Activated CD4-positive, alpha-beta memory T cell treated with anti-CD3 and anti-CD28 coated beads, Interleukin-2, amount 10 ng/mL, durations not matched to agents 7 days and 5 days (primary cell): ENCODE data around the gene RASGEF1C. TPM values are rescaled to one million over a fixed set of nuclear protein-coding genes. Genes with fewer than 3 reads are reported as not detected.

Source experiments
- CTCF ChIA-PET: fragments of 350-600 bp; sonication (Branson Sonifier 250); formaldehyde crosslinking; loops from one replicate; lab custom pipeline; 2021; ENCODE audit warnings: antibody characterized with exemption, inconsistent platforms; lab: Charles Lee
- POLR2A ChIA-PET: fragments of 350-600 bp; sonication (Branson Sonifier 250); formaldehyde crosslinking; loops from one replicate; lab custom pipeline; 2021; ENCODE audit warnings: antibody characterized with exemption; lab: Charles Lee
- DNase-seq: peaks from one replicate; pipeline ENCODE4 v3.0.0-alpha.2; 2020
- H3K27ac Mint-ChIP-seq: one replicate; pipeline ENCODE4 v1.8.0; 2021; ENCODE audit warnings: mild to moderate bottlenecking, mixed read lengths
- H3K27me3 Mint-ChIP-seq: one replicate; pipeline ENCODE4 v1.8.0; 2021; ENCODE audit warnings: mixed read lengths
- H3K36me3 Mint-ChIP-seq: one replicate; pipeline ENCODE4 v1.8.0; 2021; ENCODE audit warnings: low read depth, mixed read lengths
- H3K4me1 Mint-ChIP-seq: one replicate; pipeline ENCODE4 v1.8.0; 2021; ENCODE audit warnings: mixed read lengths
- H3K4me3 Mint-ChIP-seq: one replicate; pipeline ENCODE4 v1.8.0; 2021; ENCODE audit warnings: mild to moderate bottlenecking, mixed read lengths
- H3K9me3 Mint-ChIP-seq: one replicate; pipeline ENCODE4 v1.8.0; 2021; ENCODE audit warnings: mixed read lengths
- total RNA-seq, 2 experiments: library from RNA; stranded (reverse); gene quantifications; one replicate each; pipeline ENCODE4 v1.2.3, GENCODE V29; 2021

The RASGEF1C gene
- total RNA-seq, 2 experiments from 2014 or later: not detected

DNA sequence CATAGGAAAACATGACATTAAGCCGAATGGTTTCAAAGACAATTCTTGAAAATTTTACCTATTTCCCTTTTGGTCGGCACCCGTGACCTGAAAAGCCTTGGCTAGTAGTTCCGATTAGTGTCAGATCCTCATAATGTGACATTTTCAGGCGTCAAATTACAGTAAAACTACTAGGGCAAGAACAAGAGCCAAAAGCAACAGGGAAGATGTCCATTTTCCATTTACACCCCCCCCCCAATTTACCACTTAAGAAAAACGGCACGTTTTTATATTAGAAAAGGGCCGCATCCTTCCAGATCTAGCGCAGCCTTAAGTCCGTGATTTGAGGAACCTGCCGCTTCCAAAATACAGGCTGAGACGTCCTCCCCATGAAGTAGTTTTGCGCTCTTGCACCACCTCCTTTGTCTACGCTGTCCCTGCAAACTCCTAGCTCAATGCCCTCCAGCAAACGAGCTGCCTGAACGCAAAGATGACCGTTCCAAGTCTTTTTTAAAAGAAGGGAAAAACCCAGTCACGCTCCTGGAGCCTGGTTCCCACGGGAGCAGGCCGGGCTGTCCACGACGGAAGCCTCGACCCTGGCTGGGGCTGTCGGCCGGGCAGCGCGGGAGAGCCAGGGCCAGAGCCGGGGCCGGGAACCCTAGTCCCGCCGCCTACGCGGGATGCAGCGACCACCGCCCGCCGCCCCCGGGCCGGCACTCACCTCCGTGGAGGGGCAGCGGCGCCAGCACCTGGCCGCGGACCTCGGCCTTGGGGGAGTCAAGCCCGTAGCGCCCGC is 138.1 kb downstream of the RASGEF1C start:
- CTCF ChIA-PET: interaction anchor here (0.7 kb wide), 1 partner anchor 260 kb away, joined by 3 read pairs; no protein-coding TSS in a partner anchor
- POLR2A ChIA-PET: no interaction called here
- DNase-seq: no peak
- Mint-ChIP-seq H3K27ac (no peak overlapping the region), H3K9me3 (peaks cover 4% of the 10 kb centered on the region), H3K27me3 (peaks cover 27% of the 10 kb centered on the region), H3K4me1 (peaks cover 18% of the 10 kb centered on the region), H3K36me3 (peaks cover 2% of the 10 kb centered on the region), H3K4me3 (peak overlapping the region; percentile 69)

DNA sequence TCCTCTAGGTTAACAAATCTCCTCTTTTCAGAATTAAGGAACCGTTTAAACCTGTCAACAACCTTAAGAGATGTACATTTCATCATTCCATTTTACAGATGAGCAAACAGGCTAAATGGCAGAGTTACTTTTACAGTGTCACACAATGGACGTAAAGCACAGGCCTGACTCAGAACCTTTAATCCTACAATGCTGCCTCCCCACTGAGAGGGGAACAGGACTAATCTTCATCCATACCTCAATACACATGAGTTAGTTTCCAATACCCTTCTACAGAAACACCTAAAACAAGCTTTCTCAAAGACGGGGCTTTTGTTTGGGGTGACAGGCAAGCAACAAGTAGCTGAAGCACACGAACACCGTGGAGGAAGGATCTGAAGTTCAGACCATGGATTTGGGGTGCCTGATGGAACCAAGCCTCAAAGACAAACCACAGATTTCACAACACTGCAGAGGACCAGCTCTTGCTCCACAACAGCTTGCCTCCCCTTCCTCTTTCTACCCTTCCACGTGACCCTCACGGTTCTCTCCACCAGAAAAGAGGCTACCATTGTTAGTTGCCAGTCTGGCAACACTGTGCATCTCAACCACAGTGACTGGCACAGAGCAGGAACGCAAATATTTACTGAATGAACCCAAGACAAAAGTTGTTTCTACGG is 139.3 kb downstream of the RASGEF1C start:
- H3K9me3 Mint-ChIP-seq: peaks cover 4% of the 10 kb centered on the region
- H3K27me3 Mint-ChIP-seq: peaks cover 27% of the 10 kb centered on the region
- ChIA-PET CTCF (no interaction called here), POLR2A (no interaction called here)
- no peak overlapping the region for H3K27ac Mint-ChIP-seq
- H3K4me3 Mint-ChIP-seq: no peak overlapping the region
- peaks cover 2% of the 10 kb centered on the region for H3K36me3 Mint-ChIP-seq
- peaks cover 18% of the 10 kb centered on the region for H3K4me1 Mint-ChIP-seq
- no peak for DNase-seq

DNA sequence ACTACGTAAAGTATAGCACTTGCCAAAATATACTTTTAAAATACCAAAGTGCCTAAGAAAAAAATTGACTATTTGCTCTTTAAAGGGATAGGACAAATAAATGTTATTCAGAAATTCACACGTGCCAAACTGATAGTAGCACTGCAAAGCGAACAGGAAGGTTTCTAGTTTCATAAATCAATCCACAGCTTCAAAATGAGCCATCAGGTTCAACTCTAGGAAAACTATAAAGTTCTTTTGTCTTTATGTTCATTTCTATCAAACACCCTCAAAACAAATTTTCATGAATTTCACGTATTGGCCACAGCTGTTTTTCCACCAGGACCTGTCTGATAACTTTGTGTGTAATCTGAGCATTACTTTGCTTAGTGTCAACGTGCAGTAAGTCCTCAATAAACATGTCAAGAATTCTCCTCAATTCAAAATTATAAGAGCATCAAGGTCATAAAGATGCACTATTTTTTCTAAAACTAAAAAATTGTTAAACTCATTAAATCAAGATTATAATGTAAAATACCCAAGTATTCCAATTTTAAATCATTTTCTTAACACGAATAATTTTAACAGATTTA is 140.4 kb downstream of the RASGEF1C start:
- ChIA-PET CTCF (no interaction called here), POLR2A (no interaction called here)
- H3K27me3 Mint-ChIP-seq: peaks cover 25% of the 10 kb centered on the region

DNA sequence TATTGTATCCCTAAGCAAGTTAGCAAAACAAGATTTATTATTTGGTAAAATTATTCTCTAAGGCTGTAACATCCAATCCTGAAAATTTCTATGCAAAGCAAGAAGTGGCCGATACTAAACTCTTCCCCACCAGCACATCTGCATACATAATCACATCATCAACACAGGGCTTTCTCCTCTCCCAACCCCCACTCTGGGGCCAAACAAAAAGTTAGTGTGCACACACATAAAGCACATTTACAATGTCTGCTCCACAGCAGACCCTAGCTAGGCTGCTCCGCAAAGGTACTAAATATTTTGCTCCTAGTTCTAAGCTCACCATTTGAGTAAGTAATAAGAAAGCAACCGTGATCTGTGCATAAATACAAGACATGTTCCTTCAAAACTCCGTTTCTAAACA is 141.0 kb downstream of the RASGEF1C start:
- ChIA-PET CTCF (no interaction called here), POLR2A (no interaction called here)
- H3K4me3 Mint-ChIP-seq: no peak overlapping the region
- DNase-seq: no peak
- H3K27ac Mint-ChIP-seq: no peak overlapping the region
- peaks cover 23% of the 10 kb centered on the region for H3K27me3 Mint-ChIP-seq
- H3K36me3 Mint-ChIP-seq: peaks cover 2% of the 10 kb centered on the region
- peaks cover 4% of the 10 kb centered on the region for H3K9me3 Mint-ChIP-seq
- peaks cover 16% of the 10 kb centered on the region for H3K4me1 Mint-ChIP-seq

More for the DNA sequence above, 140.4 kb downstream of the RASGEF1C start:
- Mint-ChIP-seq H3K27ac (no peak overlapping the region), H3K4me1 (peaks cover 18% of the 10 kb centered on the region), H3K36me3 (peaks cover 2% of the 10 kb centered on the region), H3K4me3 (no peak overlapping the region), H3K9me3 (peaks cover 4% of the 10 kb centered on the region)
- no peak for DNase-seq

DNA sequence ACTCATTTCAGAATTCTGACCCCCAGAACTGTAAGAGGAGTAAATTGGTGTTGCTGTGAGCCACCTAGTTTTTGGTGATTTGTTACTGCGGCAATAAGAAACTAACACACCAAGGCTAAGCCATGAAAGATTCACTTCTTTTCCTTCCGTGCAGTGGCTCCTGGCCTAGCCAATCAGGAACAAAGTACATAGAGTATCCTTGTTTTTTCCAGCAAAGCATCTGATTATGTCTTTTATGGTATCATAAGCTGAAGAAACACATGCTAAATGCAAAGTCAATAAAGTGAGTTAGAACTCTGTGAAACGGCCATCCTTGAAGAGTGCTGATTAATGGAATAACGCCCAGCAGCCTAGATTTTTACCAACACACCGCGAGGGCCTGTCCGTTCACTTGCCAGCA is 148.8 kb downstream of the RASGEF1C start:
- Mint-ChIP-seq H3K36me3 (no peaks in the 10 kb centered on the region), H3K27ac (no peak overlapping the region), H3K9me3 (no peaks in the 10 kb centered on the region), H3K4me1 (no peaks in the 10 kb centered on the region), H3K4me3 (no peak overlapping the region), H3K27me3 (no peaks in the 10 kb centered on the region)
- no peak for DNase-seq
- CTCF ChIA-PET: no interaction called here
- POLR2A ChIA-PET: no interaction called here

DNA sequence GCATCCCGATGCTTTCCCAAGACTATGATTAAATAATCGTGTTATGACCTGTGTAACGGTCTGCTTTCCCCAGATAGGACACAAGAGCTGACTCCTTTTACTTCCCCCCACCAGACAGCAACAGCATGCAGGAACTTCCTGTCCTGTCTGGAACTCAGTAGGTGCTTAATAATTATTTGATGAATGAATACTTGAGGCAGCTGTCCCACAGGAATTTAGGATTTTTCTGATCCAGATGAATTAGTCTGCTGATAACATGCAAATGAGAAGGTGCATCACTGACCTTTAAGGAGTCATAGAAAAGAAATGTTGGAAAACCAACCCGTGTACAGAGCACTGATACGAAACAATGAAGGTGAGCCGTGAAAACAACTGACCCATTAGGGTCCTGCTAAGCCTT is 149.7 kb downstream of the RASGEF1C start:
- Mint-ChIP-seq H3K4me1 (no peaks in the 10 kb centered on the region), H3K9me3 (no peaks in the 10 kb centered on the region), H3K4me3 (no peak overlapping the region), H3K36me3 (no peaks in the 10 kb centered on the region), H3K27me3 (no peaks in the 10 kb centered on the region), H3K27ac (no peak overlapping the region)
- DNase-seq: no peak
- ChIA-PET POLR2A (no interaction called here), CTCF (no interaction called here)

DNA sequence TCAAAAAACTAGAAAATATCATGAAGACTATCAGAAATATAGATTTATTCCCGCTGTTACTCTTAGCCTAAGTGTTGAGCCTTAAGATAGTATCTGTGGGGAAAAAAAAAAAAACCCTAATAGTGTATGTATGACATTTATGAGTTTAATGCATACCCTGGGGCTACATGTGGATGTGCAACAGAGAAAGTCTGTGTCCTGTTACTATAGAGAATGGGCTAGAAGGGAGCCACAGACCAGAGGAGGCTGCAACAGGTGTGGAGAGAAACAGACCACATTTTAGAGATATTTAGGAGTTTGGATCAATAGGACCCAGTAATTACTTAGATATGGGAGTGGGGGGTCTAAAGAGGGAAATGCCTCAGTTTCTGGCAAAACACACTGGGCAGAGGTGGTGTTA is 152.9 kb downstream of the RASGEF1C start:
- Mint-ChIP-seq H3K27me3 (no peaks in the 10 kb centered on the region), H3K27ac (no peak overlapping the region), H3K36me3 (no peaks in the 10 kb centered on the region), H3K9me3 (no peaks in the 10 kb centered on the region), H3K4me1 (no peaks in the 10 kb centered on the region), H3K4me3 (no peak overlapping the region)
- ChIA-PET POLR2A (no interaction called here), CTCF (no interaction called here)
- DNase-seq: no peak

DNA sequence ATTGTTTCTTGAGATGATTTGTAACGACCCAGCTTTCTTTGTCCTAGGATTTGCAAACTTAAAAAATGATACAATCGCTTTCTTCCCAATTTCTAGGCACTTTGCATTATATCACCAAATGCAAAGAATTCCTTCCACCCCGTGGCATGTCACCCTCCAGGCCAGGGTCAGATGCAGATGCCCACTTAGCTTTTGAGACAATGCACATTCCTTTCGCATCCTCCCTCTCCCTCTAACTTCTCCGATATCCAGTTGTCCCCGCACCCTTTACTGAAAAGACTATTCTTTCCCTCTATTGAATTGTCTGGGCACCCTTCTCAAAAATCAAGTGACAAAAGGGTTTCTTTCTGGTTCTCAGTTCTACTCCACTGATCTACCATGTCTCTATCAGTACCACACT is 154.8 kb downstream of the RASGEF1C start:
- ChIA-PET CTCF (no interaction called here), POLR2A (no interaction called here)
- Mint-ChIP-seq H3K4me1 (no peaks in the 10 kb centered on the region), H3K36me3 (no peaks in the 10 kb centered on the region), H3K4me3 (no peak overlapping the region), H3K27ac (no peak overlapping the region), H3K27me3 (no peaks in the 10 kb centered on the region), H3K9me3 (no peaks in the 10 kb centered on the region)
- no peak for DNase-seq

DNA sequence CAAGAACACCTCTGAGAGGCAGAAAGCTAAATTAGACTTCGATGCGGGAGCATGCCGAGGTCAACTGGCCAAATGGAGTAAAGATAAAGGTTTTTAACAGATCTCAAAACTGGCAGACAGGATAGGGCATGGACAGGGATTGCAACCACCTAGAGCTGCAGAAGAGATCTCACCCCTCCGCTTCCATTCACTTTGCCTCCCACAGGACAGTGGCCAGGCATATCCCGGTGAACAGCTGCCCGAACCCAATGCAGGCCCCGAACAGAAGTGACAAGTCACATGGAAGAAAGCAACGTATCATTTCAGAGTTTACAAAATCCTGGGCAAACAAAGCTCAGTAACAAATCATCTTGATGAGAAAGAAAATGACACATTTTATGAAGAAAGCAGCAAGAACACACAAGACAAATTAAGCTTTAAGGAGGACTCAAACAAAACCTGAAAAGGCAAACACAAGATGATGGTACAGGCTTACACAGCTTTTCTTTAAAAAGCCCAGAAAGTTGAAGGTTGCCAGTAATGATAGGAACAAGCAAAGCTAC is 155.9 kb downstream of the RASGEF1C start:
- CTCF ChIA-PET: interaction anchor here (0.7 kb wide), 1 partner anchor 10 kb away, joined by 4 read pairs; no protein-coding TSS in a partner anchor
- no peak for DNase-seq
- no peaks in the 10 kb centered on the region for H3K9me3 Mint-ChIP-seq
- no peak overlapping the region for H3K4me3 Mint-ChIP-seq
- no peaks in the 10 kb centered on the region for H3K27me3 Mint-ChIP-seq
- no peaks in the 10 kb centered on the region for H3K36me3 Mint-ChIP-seq
- no peaks in the 10 kb centered on the region for H3K4me1 Mint-ChIP-seq
- H3K27ac Mint-ChIP-seq: no peak overlapping the region
- POLR2A ChIA-PET: no interaction called here

DNA sequence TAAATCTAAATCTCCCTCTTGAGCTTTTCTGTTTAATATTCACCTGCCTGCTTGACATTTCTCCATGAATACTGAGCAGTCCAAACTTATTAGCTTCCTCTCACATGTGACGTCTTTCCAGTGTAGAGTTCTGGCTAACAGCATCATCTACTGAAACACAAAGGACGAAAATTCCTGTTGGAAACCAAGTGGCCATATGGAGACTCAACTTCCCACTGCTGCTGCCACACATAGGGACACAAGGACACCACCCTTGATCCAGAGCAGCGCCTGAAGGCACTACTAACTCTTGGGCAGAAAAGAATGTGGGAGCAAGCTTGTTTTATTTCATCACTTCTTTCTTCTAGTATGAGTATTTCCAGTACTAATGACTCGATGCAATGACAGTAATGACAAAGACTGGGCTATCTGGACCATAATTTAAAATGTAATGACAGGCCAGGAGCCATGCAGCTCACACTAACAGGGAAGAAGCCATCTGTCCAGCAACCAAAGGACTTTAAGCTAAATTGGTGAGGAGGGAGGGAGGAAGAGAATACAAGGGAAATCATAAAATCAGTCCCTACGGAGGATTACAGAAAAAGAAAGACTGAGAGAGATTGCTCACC is 156.7 kb downstream of the RASGEF1C start:
- Mint-ChIP-seq H3K36me3 (no peaks in the 10 kb centered on the region), H3K4me1 (no peaks in the 10 kb centered on the region), H3K27ac (no peak overlapping the region), H3K4me3 (no peak overlapping the region), H3K27me3 (no peaks in the 10 kb centered on the region), H3K9me3 (no peaks in the 10 kb centered on the region)
- ChIA-PET CTCF (no interaction called here), POLR2A (no interaction called here)
- no peak for DNase-seq

Other genes with a start within 250 kb of the RASGEF1C start
- gene RNF130, start 137.5 kb downstream of the RASGEF1C start, total RNA-seq: 1 to 10 TPM; 2.9 to 3.4 TPM
- gene MAPK9, start 82.9 kb upstream of the RASGEF1C start, total RNA-seq: 10 to 100 TPM; 42.5 to 44.4 TPM
- not detected for gene GFPT2, start 144.1 kb upstream of the RASGEF1C start, total RNA-seq